Glutamatergic neuron (in vitro differentiated cells): ENCODE data around the gene DTX3L. TPM values are rescaled to one million over a fixed set of nuclear protein-coding genes. Genes with fewer than 3 reads are reported as not detected.

Experiments
- DNase-seq: peaks from one replicate; pipeline ENCODE4 v3.0.0; 2022
- H3K27ac Mint-ChIP-seq: one replicate; pipeline ENCODE4 v1.8.0; 2020; ENCODE audit warnings: mild to moderate bottlenecking, mixed read lengths, inconsistent platforms; ENCODE audit not compliant: unreplicated experiment
- H3K27me3 Mint-ChIP-seq: one replicate; pipeline ENCODE4 v1.8.0; 2020; ENCODE audit warnings: mild to moderate bottlenecking, moderate library complexity, mixed read lengths, inconsistent platforms; ENCODE audit not compliant: unreplicated experiment
- H3K36me3 Mint-ChIP-seq: one replicate; pipeline ENCODE4 v1.8.0; 2020; ENCODE audit warnings: mild to moderate bottlenecking, mixed read lengths, inconsistent platforms; ENCODE audit not compliant: unreplicated experiment
- H3K4me1 Mint-ChIP-seq: one replicate; pipeline ENCODE4 v1.8.0; 2020; ENCODE audit warnings: mild to moderate bottlenecking, low read depth, mixed read lengths, inconsistent platforms; ENCODE audit not compliant: unreplicated experiment
- H3K4me3 Mint-ChIP-seq: one replicate; pipeline ENCODE4 v1.8.0; 2020; ENCODE audit warnings: mild to moderate bottlenecking, mixed read lengths, inconsistent platforms; ENCODE audit not compliant: unreplicated experiment
- H3K9me3 Mint-ChIP-seq: one replicate; pipeline ENCODE4 v1.8.0; 2020; ENCODE audit warnings: mild to moderate bottlenecking, moderate library complexity, mixed read lengths, inconsistent platforms; ENCODE audit not compliant: unreplicated experiment
- CTCF ChIP-seq: fragments of 200-600 bp; sonication (generic); IDR thresholded peaks from one replicate; pipeline ENCODE4 v1.5.0; 2021; ENCODE audit not compliant: partially characterized antibody, unreplicated experiment
- total RNA-seq: library from RNA; stranded (reverse); fragmentation: NEBNext Ultra II Directional; extraction: Animal tissue kit (Norgen Biotek cat#: 25700); gene quantifications from one replicate; pipeline ENCODE4 v1.2.1, GENCODE V29; 2021; ENCODE audit not compliant: unreplicated experiment

DTX3L gene
- total RNA-seq, 1 donor from 2014 or later, result 0.20 TPM

GRCh38 chr3:122608916-122609315 lies 44.8 kb downstream of the DTX3L start:
- no peak for TF ChIP-seq CTCF
- H3K27ac Mint-ChIP-seq, result no peak overlapping the region
- peaks cover 1% of the 10 kb centered on the region for H3K27me3 Mint-ChIP-seq
- H3K36me3 Mint-ChIP-seq, result no peaks in the 10 kb centered on the region
- no peaks in the 10 kb centered on the region for H3K4me1 Mint-ChIP-seq
- H3K9me3 Mint-ChIP-seq, result no peaks in the 10 kb centered on the region
- H3K4me3 Mint-ChIP-seq, result no peak overlapping the region
- no peak for DNase-seq

- Mint-ChIP-seq H3K4me1 (no peaks in the 10 kb centered on the region), H3K27me3 (peaks cover 1% of the 10 kb centered on the region), H3K36me3 (no peaks in the 10 kb centered on the region), H3K4me3 (no peak overlapping the region), H3K27ac (no peak overlapping the region), H3K9me3 (no peaks in the 10 kb centered on the region)
- no peak for TF ChIP-seq CTCF
- DNase-seq, result no peak
Measured at GRCh38 chr3:122609798-122610559, 45.8 kb downstream of the DTX3L start.

- H3K27me3 Mint-ChIP-seq, result peaks cover under 1% of the 10 kb centered on the region
- no peaks in the 10 kb centered on the region for H3K4me1 Mint-ChIP-seq
- TF ChIP-seq CTCF, result no peak
- no peak overlapping the region for H3K27ac Mint-ChIP-seq
- no peak for DNase-seq
- no peak overlapping the region for H3K4me3 Mint-ChIP-seq
- H3K36me3 Mint-ChIP-seq, result no peaks in the 10 kb centered on the region
- H3K9me3 Mint-ChIP-seq, result no peaks in the 10 kb centered on the region
Measured at GRCh38 chr3:122612696-122613095, 48.6 kb downstream of the DTX3L start.

GRCh38 chr3:122615303-122615702 lies 51.2 kb downstream of the DTX3L start:
- no peak for DNase-seq
- H3K4me3 Mint-ChIP-seq, result no peak overlapping the region
- peaks cover 2% of the 10 kb centered on the region for H3K27me3 Mint-ChIP-seq
- no peaks in the 10 kb centered on the region for H3K4me1 Mint-ChIP-seq
- H3K9me3 Mint-ChIP-seq, result no peaks in the 10 kb centered on the region
- no peak overlapping the region for H3K27ac Mint-ChIP-seq
- TF ChIP-seq CTCF, result no peak
- no peaks in the 10 kb centered on the region for H3K36me3 Mint-ChIP-seq

- TF ChIP-seq CTCF, result no peak
- Mint-ChIP-seq H3K36me3 (no peaks in the 10 kb centered on the region), H3K9me3 (peaks cover 2% of the 10 kb centered on the region), H3K4me1 (no peaks in the 10 kb centered on the region), H3K4me3 (no peak overlapping the region), H3K27me3 (peaks cover 2% of the 10 kb centered on the region), H3K27ac (no peak overlapping the region)
- no peak for DNase-seq
Measured at GRCh38 chr3:122618614-122619013, 54.5 kb downstream of the DTX3L start.
